HG03108 (cell line): Measurements from ENCODE around the gene XRCC2.
"Not testable (repeated sequence)": the region's sequence is repeated elsewhere in the genome, so short reads cannot be mapped to it uniquely, and the experiment has no call there.

Experiments
- ATAC-seq: cut with Tn5 transposase; IDR thresholded peaks from one replicate; pipeline ENCODE4 v1.9.1; 2021; ENCODE audit warnings: moderate library complexity; ENCODE audit not compliant: unreplicated experiment

Gene XRCC2

GRCh38 chr7:152664636-152665035 lies 11.3 kb downstream of the XRCC2 start:
- no peak for ATAC-seq

- ATAC-seq: no peak
These were observed 12.0 kb downstream of the XRCC2 start for GRCh38 chr7:152663931-152664330.

- ATAC-seq: no peak
These were observed 12.7 kb downstream of the XRCC2 start for GRCh38 chr7:152663148-152663740.

- no peak for ATAC-seq
These were observed 14.5 kb downstream of the XRCC2 start for GRCh38 chr7:152661479-152661878.

- ATAC-seq: no peak
These were observed 15.9 kb downstream of the XRCC2 start for GRCh38 chr7:152660021-152660420.

GRCh38 chr7:152654971-152655370 lies 21.0 kb downstream of the XRCC2 start:
- ATAC-seq: no peak

GRCh38 chr7:152649220-152649619 lies 26.7 kb downstream of the XRCC2 start:
- no peak for ATAC-seq

- ATAC-seq: no peak
These were observed 28.9 kb downstream of the XRCC2 start for GRCh38 chr7:152647009-152647408.

- not testable (repeated sequence) for ATAC-seq
These were observed 29.4 kb downstream of the XRCC2 start for GRCh38 chr7:152646579-152646978.

GRCh38 chr7:152643979-152644559 lies 31.9 kb downstream of the XRCC2 start:
- no peak for ATAC-seq

GRCh38 chr7:152641384-152641783 lies 34.6 kb downstream of the XRCC2 start:
- ATAC-seq: no peak

- ATAC-seq: no peak
These were observed 35.1 kb downstream of the XRCC2 start for GRCh38 chr7:152640829-152641228.

GRCh38 chr7:152637920-152638580 lies 37.9 kb downstream of the XRCC2 start:
- ATAC-seq: no peak

- no peak for ATAC-seq
These were observed 38.8 kb downstream of the XRCC2 start for GRCh38 chr7:152637161-152637560.

GRCh38 chr7:152636441-152636840 lies 39.5 kb downstream of the XRCC2 start:
- no peak for ATAC-seq

- no peak for ATAC-seq
These were observed 42.4 kb downstream of the XRCC2 start for GRCh38 chr7:152633504-152633903.

- no peak for ATAC-seq
These were observed 42.9 kb downstream of the XRCC2 start for GRCh38 chr7:152633072-152633471.

GRCh38 chr7:152628772-152629171 lies 47.2 kb downstream of the XRCC2 start:
- not testable (repeated sequence) for ATAC-seq

- ATAC-seq: no peak
These were observed 51.7 kb downstream of the XRCC2 start for GRCh38 chr7:152624228-152624627.

GRCh38 chr7:152621426-152621825 lies 54.5 kb downstream of the XRCC2 start:
- no peak for ATAC-seq

GRCh38 chr7:152619027-152619739 lies 56.8 kb downstream of the XRCC2 start:
- no peak for ATAC-seq

GRCh38 chr7:152618427-152618826 lies 57.5 kb downstream of the XRCC2 start:
- no peak for ATAC-seq
